Measurements from ENCODE around the gene E2F4.

- TF ChIP-seq POLR2A (IDR thresholded peaks at IDR 0.05; ENCODE audit: insufficient read depth in 1 of 2, low read depth in 2 of 2, low read length in 2 of 2) (no peak), GATAD2A (CRISPR knock-in tag; IDR thresholded peaks at IDR 0.05) (no peak), ZNF569 (CRISPR knock-in tag; IDR thresholded peaks at IDR 0.05; ENCODE audit: borderline replicate concordance) (no peak), ATF4 (CRISPR knock-in tag; IDR thresholded peaks at IDR 0.05) (no peak), SIX1 (CRISPR knock-in tag; IDR thresholded peaks at IDR 0.05; ENCODE audit: borderline replicate concordance) (no peak), ZNF652 (CRISPR knock-in tag; IDR thresholded peaks at IDR 0.05; ENCODE audit: borderline replicate concordance, low read depth) (no peak), ZNF274 (CRISPR knock-in tag; IDR thresholded peaks at IDR 0.05) (no peak), SMC3 (IDR thresholded peaks at IDR 0.05; ENCODE audit: low read length) (no peak), ZSCAN20 (CRISPR knock-in tag; IDR thresholded peaks at IDR 0.05; ENCODE audit: borderline replicate concordance) (no peak), REST (IDR thresholded peaks at IDR 0.05; ENCODE audit: borderline replicate concordance in 1 of 2, low read depth in 1 of 2, low read length in 2 of 2) (no peak), ZNF3 (CRISPR knock-in tag; IDR thresholded peaks at IDR 0.05) (no peak)
- TF ChIP-seq, protein P1, sequence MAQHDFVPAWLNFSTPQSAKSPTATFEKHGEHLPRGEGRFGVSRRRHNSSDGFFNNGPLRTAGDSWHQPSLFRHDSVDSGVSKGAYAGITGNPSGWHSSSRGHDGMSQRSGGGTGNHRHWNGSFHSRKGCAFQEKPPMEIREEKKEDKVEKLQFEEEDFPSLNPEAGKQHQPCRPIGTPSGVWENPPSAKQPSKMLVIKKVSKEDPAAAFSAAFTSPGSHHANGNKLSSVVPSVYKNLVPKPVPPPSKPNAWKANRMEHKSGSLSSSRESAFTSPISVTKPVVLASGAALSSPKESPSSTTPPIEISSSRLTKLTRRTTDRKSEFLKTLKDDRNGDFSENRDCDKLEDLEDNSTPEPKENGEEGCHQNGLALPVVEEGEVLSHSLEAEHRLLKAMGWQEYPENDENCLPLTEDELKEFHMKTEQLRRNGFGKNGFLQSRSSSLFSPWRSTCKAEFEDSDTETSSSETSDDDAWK (CRISPR knock-in tag; IDR thresholded peaks at IDR 0.05): no peak
Observed at GRCh38 chr16:67192781-67193361, 916 bp downstream of the E2F4 start.
